Mesothelial cell of epicardium (in vitro differentiated cells): ENCODE results near the gene RNF25. TPM values are rescaled to one million over a fixed set of nuclear protein-coding genes. Genes with fewer than 3 reads are reported as not detected.

Experiments used
- DNase-seq, 2 experiments: peaks; one replicate each; pipeline ENCODE4 v3.0.0; 2021; ENCODE audit warnings: low spot score in 2 of 2; ENCODE audit not compliant: unreplicated experiment in 2 of 2
- H3K27ac Mint-ChIP-seq: 2 replicates; pipeline ENCODE4 v1.8.0; 2021; ENCODE audit warnings: mixed read lengths
- H3K27me3 Mint-ChIP-seq: 2 replicates; pipeline ENCODE4 v1.8.0; 2021; ENCODE audit warnings: low read depth, mixed read lengths
- H3K36me3 Mint-ChIP-seq: 2 replicates; pipeline ENCODE4 v1.8.0; 2021; ENCODE audit warnings: mixed read lengths
- H3K4me1 Mint-ChIP-seq: 2 replicates; pipeline ENCODE4 v1.8.0; 2021; ENCODE audit warnings: mixed read lengths
- H3K4me3 Mint-ChIP-seq: 2 replicates; pipeline ENCODE4 v1.8.0; 2021; ENCODE audit warnings: mild to moderate bottlenecking, moderate library complexity, mixed read lengths
- H3K9me3 Mint-ChIP-seq: 2 replicates; pipeline ENCODE4 v1.8.0; 2021; ENCODE audit warnings: mixed read lengths
- total RNA-seq: library from RNA; stranded (reverse); gene quantifications from 3 replicates; pipeline ENCODE4 v1.2.1, GENCODE V29; 2021
- TF ChIP-seq, protein P1 (sequence below): fragments of 200-600 bp; sonication (generic); IDR thresholded peaks from one replicate; pipeline ENCODE4 v1.5.0; 2021; ENCODE audit warnings: antibody characterized with exemption; ENCODE audit not compliant: unreplicated experiment

RNF25 gene
- total RNA-seq, 1 donor from 2014 or later: 21.8 TPM

- no peaks in the 10 kb centered on the region for H3K27me3 Mint-ChIP-seq
- no peaks in the 10 kb centered on the region for H3K4me1 Mint-ChIP-seq
- no peak overlapping the region for H3K4me3 Mint-ChIP-seq
- TF ChIP-seq, protein P1, sequence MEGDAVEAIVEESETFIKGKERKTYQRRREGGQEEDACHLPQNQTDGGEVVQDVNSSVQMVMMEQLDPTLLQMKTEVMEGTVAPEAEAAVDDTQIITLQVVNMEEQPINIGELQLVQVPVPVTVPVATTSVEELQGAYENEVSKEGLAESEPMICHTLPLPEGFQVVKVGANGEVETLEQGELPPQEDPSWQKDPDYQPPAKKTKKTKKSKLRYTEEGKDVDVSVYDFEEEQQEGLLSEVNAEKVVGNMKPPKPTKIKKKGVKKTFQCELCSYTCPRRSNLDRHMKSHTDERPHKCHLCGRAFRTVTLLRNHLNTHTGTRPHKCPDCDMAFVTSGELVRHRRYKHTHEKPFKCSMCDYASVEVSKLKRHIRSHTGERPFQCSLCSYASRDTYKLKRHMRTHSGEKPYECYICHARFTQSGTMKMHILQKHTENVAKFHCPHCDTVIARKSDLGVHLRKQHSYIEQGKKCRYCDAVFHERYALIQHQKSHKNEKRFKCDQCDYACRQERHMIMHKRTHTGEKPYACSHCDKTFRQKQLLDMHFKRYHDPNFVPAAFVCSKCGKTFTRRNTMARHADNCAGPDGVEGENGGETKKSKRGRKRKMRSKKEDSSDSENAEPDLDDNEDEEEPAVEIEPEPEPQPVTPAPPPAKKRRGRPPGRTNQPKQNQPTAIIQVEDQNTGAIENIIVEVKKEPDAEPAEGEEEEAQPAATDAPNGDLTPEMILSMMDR: no peak
- H3K9me3 Mint-ChIP-seq: no peaks in the 10 kb centered on the region
- DNase-seq: no peak
- H3K27ac Mint-ChIP-seq: no peak overlapping the region
- H3K36me3 Mint-ChIP-seq: peaks cover 39% of the 10 kb centered on the region
These were observed 26.7 kb downstream of the RNF25 start for GRCh38 chr2:218645126-218645525.

DNA sequence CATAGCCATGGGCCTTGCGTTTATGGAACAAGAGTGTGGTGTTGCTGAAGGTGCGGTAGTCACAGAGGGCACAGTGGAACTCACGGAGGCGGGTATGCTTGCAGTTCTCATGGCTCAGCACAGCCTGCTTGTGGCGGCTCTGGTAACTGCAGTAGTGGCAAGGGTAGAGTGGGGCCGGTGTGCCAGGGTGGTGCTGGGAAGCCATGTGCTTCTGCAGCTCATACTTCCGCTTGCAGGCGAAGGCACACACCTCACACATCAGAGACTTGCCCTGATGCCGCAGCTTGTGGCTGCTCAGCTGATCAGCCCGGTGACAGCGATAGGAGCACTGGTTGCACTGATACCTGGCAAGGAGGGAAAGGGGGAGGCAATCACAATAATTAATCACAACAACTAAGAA lies 27.1 kb downstream of the RNF25 start:
- TF ChIP-seq, protein P1: no peak
- H3K4me1 Mint-ChIP-seq: no peaks in the 10 kb centered on the region
- H3K9me3 Mint-ChIP-seq: no peaks in the 10 kb centered on the region
- no peak overlapping the region for H3K4me3 Mint-ChIP-seq
- H3K36me3 Mint-ChIP-seq: peaks cover 40% of the 10 kb centered on the region
- DNase-seq: no peak
- H3K27me3 Mint-ChIP-seq: no peaks in the 10 kb centered on the region
- no peak overlapping the region for H3K27ac Mint-ChIP-seq

- DNase-seq: no peak
- Mint-ChIP-seq H3K4me3 (no peak overlapping the region), H3K27ac (no peak overlapping the region), H3K36me3 (peaks cover 43% of the 10 kb centered on the region), H3K9me3 (no peaks in the 10 kb centered on the region), H3K4me1 (no peaks in the 10 kb centered on the region), H3K27me3 (no peaks in the 10 kb centered on the region)
- TF ChIP-seq, protein P1: no peak
These were observed 28.0 kb downstream of the RNF25 start for GRCh38 chr2:218643751-218644310.

- DNase-seq: no peak
- no peaks in the 10 kb centered on the region for H3K9me3 Mint-ChIP-seq
- TF ChIP-seq, protein P1: no peak
- H3K4me3 Mint-ChIP-seq: no peak overlapping the region
- H3K4me1 Mint-ChIP-seq: no peaks in the 10 kb centered on the region
- H3K36me3 Mint-ChIP-seq: peaks cover 38% of the 10 kb centered on the region
- H3K27ac Mint-ChIP-seq: no peak overlapping the region
- H3K27me3 Mint-ChIP-seq: no peaks in the 10 kb centered on the region
These were observed 29.0 kb downstream of the RNF25 start for GRCh38 chr2:218642786-218643185.

- Mint-ChIP-seq H3K36me3 (peaks cover 38% of the 10 kb centered on the region), H3K4me3 (no peak overlapping the region), H3K27ac (no peak overlapping the region)
These were observed 29.6 kb downstream of the RNF25 start for GRCh38 chr2:218642121-218642656.

More at GRCh38 chr2:218642121-218642656, 29.6 kb downstream of the RNF25 start:
- no peaks in the 10 kb centered on the region for H3K27me3 Mint-ChIP-seq
- no peaks in the 10 kb centered on the region for H3K4me1 Mint-ChIP-seq
- TF ChIP-seq, protein P1: no peak
- H3K9me3 Mint-ChIP-seq: no peaks in the 10 kb centered on the region
- DNase-seq: no peak
